ENCODE results near the gene EFEMP2. TPM values are rescaled to one million over a fixed set of nuclear protein-coding genes. Genes with fewer than 3 reads are reported as not detected.
A peak's percentile ranks its signal among the peaks of the same experiment; 100 is the strongest.

The EFEMP2 gene
- total RNA-seq, 3 donors from 2014 or later: 34.5 to 75.0 (median 57.0) TPM

- Histone ChIP-seq H3K4me1 (no peaks in the 10 kb centered on the region), H3K27ac (no peak overlapping the region), H3K9me3 (no peaks in the 10 kb centered on the region), H3K27me3 (no peaks in the 10 kb centered on the region), H3K36me3 (no peaks in the 10 kb centered on the region), H3K4me3 (no peak overlapping the region)
- intact Hi-C loops (cut with DNase I; ENCODE audit: low total_unique reads): no loop called here
- no peak for DNase-seq (ENCODE audit: low spot score in 2 of 2)
- no peak for TF ChIP-seq POLR2A (IDR thresholded peaks at IDR 0.05)
- no peak for TF ChIP-seq POLR2AphosphoS5 (IDR thresholded peaks at IDR 0.05)
- TF ChIP-seq CTCF (IDR thresholded peaks at IDR 0.05): no peak
Measured at GRCh38 chr11:65907878-65908277, 35.3 kb upstream of the EFEMP2 start.

GRCh38 chr11:65906602-65907001, 34.0 kb upstream of the EFEMP2 start:
- DNase-seq (ENCODE audit: low spot score in 2 of 2): no peak
- H3K4me3 ChIP-seq: no peak overlapping the region
- H3K36me3 ChIP-seq: no peaks in the 10 kb centered on the region
- no peak overlapping the region for H3K27ac ChIP-seq
- no peaks in the 10 kb centered on the region for H3K4me1 ChIP-seq
- no peaks in the 10 kb centered on the region for H3K9me3 ChIP-seq
- H3K27me3 ChIP-seq: no peaks in the 10 kb centered on the region
- intact Hi-C loops (cut with DNase I; ENCODE audit: low total_unique reads): no loop called here
- TF ChIP-seq POLR2AphosphoS5 (IDR thresholded peaks at IDR 0.05) (no peak), POLR2A (IDR thresholded peaks at IDR 0.05) (no peak), CTCF (IDR thresholded peaks at IDR 0.05) (no peak)

GRCh38 chr11:65903715-65904114, 31.1 kb upstream of the EFEMP2 start:
- DNase-seq (ENCODE audit: low spot score in 2 of 2): no peak
- H3K9me3 ChIP-seq: no peaks in the 10 kb centered on the region
- TF ChIP-seq POLR2AphosphoS5 (IDR thresholded peaks at IDR 0.05) (no peak), CTCF (IDR thresholded peaks at IDR 0.05) (no peak), POLR2A (IDR thresholded peaks at IDR 0.05) (no peak)
- H3K4me3 ChIP-seq: no peak overlapping the region
- H3K27ac ChIP-seq: no peak overlapping the region
- no peaks in the 10 kb centered on the region for H3K36me3 ChIP-seq
- H3K4me1 ChIP-seq: peaks cover 0 to 6% of the 10 kb centered on the region in 2 donors
- H3K27me3 ChIP-seq: peaks cover 0 to 8% of the 10 kb centered on the region in 2 donors
- intact Hi-C loops (cut with DNase I; ENCODE audit: low total_unique reads): no loop called here

DNA sequence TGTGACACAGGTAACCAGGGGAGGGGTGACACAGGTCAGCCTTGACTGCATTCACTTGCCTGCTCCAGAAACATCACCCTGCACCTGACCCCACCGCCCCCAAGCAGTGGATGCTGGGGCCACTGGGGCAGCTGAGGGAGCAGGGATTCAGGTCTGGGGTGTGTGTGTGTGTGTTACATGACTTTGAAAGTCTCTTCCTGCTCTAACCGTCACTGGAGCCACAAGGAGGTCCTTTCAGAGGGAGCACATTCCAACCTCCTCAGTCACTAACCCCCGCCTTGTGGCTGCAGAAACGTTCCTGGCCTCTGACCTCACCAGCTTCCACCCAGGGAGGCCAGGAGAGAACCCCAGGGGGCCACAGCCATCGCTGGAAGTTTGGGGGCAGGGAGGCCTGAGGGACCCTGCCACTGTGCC, 30.5 kb upstream of the EFEMP2 start:
- intact Hi-C loops (cut with DNase I; ENCODE audit: low total_unique reads): no loop called here
- TF ChIP-seq CTCF (IDR thresholded peaks at IDR 0.05) (no peak), POLR2A (IDR thresholded peaks at IDR 0.05) (no peak), POLR2AphosphoS5 (IDR thresholded peaks at IDR 0.05) (no peak)
- Histone ChIP-seq H3K4me1 (peaks cover 0 to 6% of the 10 kb centered on the region in 2 donors), H3K9me3 (no peaks in the 10 kb centered on the region), H3K36me3 (no peaks in the 10 kb centered on the region), H3K27me3 (peaks cover 0 to 8% of the 10 kb centered on the region in 2 donors), H3K4me3 (no peak overlapping the region), H3K27ac (no peak overlapping the region)
- DNase-seq (ENCODE audit: low spot score in 2 of 2): no peak

DNA sequence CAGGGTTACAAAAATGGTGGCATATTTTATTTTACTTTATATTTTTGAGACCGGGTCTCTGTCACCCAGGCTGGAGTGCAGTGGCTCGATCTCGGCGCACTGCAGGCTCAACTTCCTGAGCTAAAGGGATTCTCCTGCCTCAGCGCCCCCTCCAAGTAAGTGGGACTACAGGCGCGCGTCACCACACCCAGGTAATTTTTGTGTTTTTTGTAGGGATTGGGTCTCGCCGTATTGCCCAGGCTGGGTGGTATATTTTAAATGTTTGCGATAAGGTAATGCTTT, 28.2 kb upstream of the EFEMP2 start:
- H3K27me3 ChIP-seq: peaks cover 0 to 8% of the 10 kb centered on the region in 2 donors
- no peaks in the 10 kb centered on the region for H3K9me3 ChIP-seq
- peak overlapping the region; percentile 52 to 89 (median 53) for H3K4me3 ChIP-seq
- DNase-seq (ENCODE audit: low spot score in 2 of 2): no peak
- intact Hi-C loops (cut with DNase I; ENCODE audit: low total_unique reads): no loop called here
- H3K27ac ChIP-seq: peak overlapping the region in 1 of 2 donors; percentile 46
- no peaks in the 10 kb centered on the region for H3K36me3 ChIP-seq
- H3K4me1 ChIP-seq: peaks cover 0 to 6% of the 10 kb centered on the region in 2 donors
- TF ChIP-seq POLR2A (IDR thresholded peaks at IDR 0.05) (no peak), CTCF (IDR thresholded peaks at IDR 0.05) (no peak), POLR2AphosphoS5 (IDR thresholded peaks at IDR 0.05) (no peak)
